OCI-LY3 (cell line): ENCODE measurements around the gene KCNJ9.
A peak's percentile ranks its signal among the peaks of the same experiment; 100 is the strongest.

ENCODE experiments used
- H2AFZ ChIP-seq: fragments of 200-600, 300-600 bp; shearing (Covaris generic); 2 replicates; pipeline ENCODE4 v1.6.0; 2014; ENCODE audit warnings: antibody characterized with exemption, low read depth, low read length
- H3K27ac ChIP-seq: fragments of 200-600, 300-600 bp; sonication (generic); 2 replicates; pipeline ENCODE4 v1.5.1; 2014; ENCODE audit warnings: mild to moderate bottlenecking, low read length, moderate library complexity, mixed read lengths
- H3K27me3 ChIP-seq: fragments of 200-600, 300-600 bp; sonication (generic); 2 replicates; pipeline ENCODE4 v1.6.1; 2014; ENCODE audit warnings: low read depth, low read length, mixed read lengths
- H3K36me3 ChIP-seq: fragments of 200-600, 300-600 bp; sonication (generic); replicated peaks from 2 replicates; pipeline ENCODE3; 2014; ENCODE audit warnings: low read depth, low read length, mixed read lengths
- H3K4me1 ChIP-seq: fragments of 300-600, 200-600 bp; sonication (generic); 2 replicates; pipeline ENCODE4 v1.6.1; 2014; ENCODE audit warnings: low read length, mixed read lengths
- H3K4me2 ChIP-seq: fragments of 200-600, 300-600 bp; sonication (generic); 2 replicates; pipeline ENCODE4 v1.6.1; 2014; ENCODE audit warnings: low read length, mixed read lengths
- H3K4me3 ChIP-seq: fragments of 300-600, 200-600 bp; sonication (generic); 2 replicates; pipeline ENCODE4 v1.5.1; 2014; ENCODE audit warnings: antibody characterized with exemption, mild to moderate bottlenecking, low read length, moderate library complexity
- H3K79me2 ChIP-seq: fragments of 300-600, 200-600 bp; shearing (Covaris generic); 2 replicates; pipeline ENCODE4 v1.6.1; 2014; ENCODE audit warnings: mild to moderate bottlenecking, low read length, mixed read lengths
- H3K9ac ChIP-seq: fragments of 300-600, 200-600 bp; shearing (Covaris generic); 2 replicates; pipeline ENCODE4 v1.6.0; 2014; ENCODE audit warnings: mild to moderate bottlenecking, low read length, moderate library complexity
- H3K9me3 ChIP-seq: fragments of 200-600, 300-600 bp; shearing (Covaris generic); 2 replicates; pipeline ENCODE4 v1.6.1; 2014; ENCODE audit warnings: low read length, mixed read lengths; ENCODE audit not compliant: insufficient read depth
- H4K20me1 ChIP-seq: fragments of 200-600, 300-600 bp; sonication (generic); 2 replicates; pipeline ENCODE4 v1.6.1; 2016; ENCODE audit warnings: low read length, mixed read lengths; ENCODE audit not compliant: insufficient read depth
- CTCF ChIP-seq: fragments of 200-600, 300-600 bp; sonication (generic); IDR thresholded peaks from 2 replicates; pipeline ENCODE4 v1.5.1; 2014; ENCODE audit warnings: antibody characterized with exemption, low read length, low read depth
- EZH2phosphoT487 ChIP-seq: fragments of 200-600 bp; shearing (Covaris generic); IDR thresholded peaks from 2 replicates; pipeline ENCODE4 v1.6.1; 2018; ENCODE audit warnings: antibody characterized with exemption, mixed run types, low read depth

The KCNJ9 gene

GRCh38 chr1:160053548-160054365 lies 27.6 kb upstream of the KCNJ9 start:
- Histone ChIP-seq H3K36me3 (no peaks in the 10 kb centered on the region), H3K9ac (no peak overlapping the region), H4K20me1 (no peaks in the 10 kb centered on the region), H3K4me3 (no peak overlapping the region), H3K27me3 (peaks cover 76% of the 10 kb centered on the region), H3K27ac (no peak overlapping the region), H3K9me3 (no peaks in the 10 kb centered on the region), H3K79me2 (no peaks in the 10 kb centered on the region), H3K4me2 (no peak overlapping the region), H2AFZ (no peak overlapping the region), H3K4me1 (no peaks in the 10 kb centered on the region)
- no peak for TF ChIP-seq CTCF
- TF ChIP-seq EZH2phosphoT487: no peak

GRCh38 chr1:160056648-160057169 lies 24.6 kb upstream of the KCNJ9 start:
- TF ChIP-seq EZH2phosphoT487: no peak
- no peak for TF ChIP-seq CTCF

GRCh38 chr1:160058087-160058486 lies 23.3 kb upstream of the KCNJ9 start:
- Histone ChIP-seq H3K4me2 (no peak overlapping the region), H4K20me1 (no peaks in the 10 kb centered on the region), H3K9me3 (no peaks in the 10 kb centered on the region), H2AFZ (no peak overlapping the region), H3K4me1 (no peaks in the 10 kb centered on the region), H3K79me2 (no peaks in the 10 kb centered on the region), H3K27ac (no peak overlapping the region), H3K9ac (no peak overlapping the region), H3K4me3 (no peak overlapping the region), H3K36me3 (no peaks in the 10 kb centered on the region), H3K27me3 (peaks cover 62% of the 10 kb centered on the region)
- TF ChIP-seq CTCF (peak; percentile 22), EZH2phosphoT487 (no peak)

More at GRCh38 chr1:160056648-160057169, 24.6 kb upstream of the KCNJ9 start:
- H3K4me1 ChIP-seq: no peaks in the 10 kb centered on the region
- H3K4me2 ChIP-seq: no peak overlapping the region
- no peaks in the 10 kb centered on the region for H4K20me1 ChIP-seq
- H3K4me3 ChIP-seq: no peak overlapping the region
- H3K9ac ChIP-seq: no peak overlapping the region
- no peaks in the 10 kb centered on the region for H3K9me3 ChIP-seq
- H3K27me3 ChIP-seq: peaks cover 73% of the 10 kb centered on the region
- no peaks in the 10 kb centered on the region for H3K79me2 ChIP-seq
- no peak overlapping the region for H3K27ac ChIP-seq
- H3K36me3 ChIP-seq: no peaks in the 10 kb centered on the region
- H2AFZ ChIP-seq: no peak overlapping the region

- H3K4me2 ChIP-seq: no peak overlapping the region
- no peak for TF ChIP-seq EZH2phosphoT487
- TF ChIP-seq CTCF: no peak
- H3K4me1 ChIP-seq: no peaks in the 10 kb centered on the region
- H3K9me3 ChIP-seq: no peaks in the 10 kb centered on the region
- no peaks in the 10 kb centered on the region for H3K79me2 ChIP-seq
- H3K9ac ChIP-seq: no peak overlapping the region
- H2AFZ ChIP-seq: no peak overlapping the region
- H3K36me3 ChIP-seq: no peaks in the 10 kb centered on the region
- no peak overlapping the region for H3K4me3 ChIP-seq
- H4K20me1 ChIP-seq: no peaks in the 10 kb centered on the region
- peaks cover 42% of the 10 kb centered on the region for H3K27me3 ChIP-seq
- no peak overlapping the region for H3K27ac ChIP-seq
These were observed 19.7 kb upstream of the KCNJ9 start for GRCh38 chr1:160061369-160062229.
